GM11168 (cell line): ENCODE results near the gene NDUFS7.

Experiments used
- in situ Hi-C: fragments of 300-500 bp; cut with MboI; formaldehyde crosslinking; loops from one replicate; pipeline ENCODE4 v1.12.0; 2022; ENCODE audit warnings: low sequenced_read_pairs; ENCODE audit not compliant: unreplicated experiment

Gene NDUFS7

DNA sequence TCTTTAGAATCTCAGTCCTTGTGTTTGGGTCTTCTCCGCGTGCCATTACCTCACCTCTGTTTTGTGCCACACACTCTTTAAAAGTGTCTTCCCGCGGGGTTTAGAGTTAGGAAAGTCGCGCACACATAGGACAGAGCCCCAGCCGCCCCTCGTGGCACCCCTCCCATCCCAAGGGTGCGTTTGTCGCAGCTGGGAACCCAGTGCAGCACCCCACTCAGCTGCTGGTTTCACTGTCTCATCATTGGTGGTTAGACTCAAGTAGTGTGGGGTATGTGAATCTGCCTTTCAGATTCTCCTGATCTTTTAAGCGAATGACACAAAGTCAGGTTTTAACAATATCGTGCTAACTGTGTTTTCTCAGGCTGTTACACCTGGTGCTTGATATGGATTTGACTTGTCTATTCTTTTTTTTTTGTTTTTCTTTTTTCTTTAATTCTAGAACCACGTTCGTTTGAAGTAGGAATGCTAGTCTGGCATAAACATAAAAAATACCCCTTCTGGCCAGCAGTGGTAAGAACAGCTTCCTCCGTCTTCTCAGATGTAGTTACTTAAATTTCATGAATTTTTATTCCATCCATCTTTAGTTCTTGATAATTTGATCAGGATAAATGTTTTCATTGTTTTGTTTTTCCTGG lies 19.5 kb upstream of the NDUFS7 start:
- in situ Hi-C loops: no loop called here

DNA sequence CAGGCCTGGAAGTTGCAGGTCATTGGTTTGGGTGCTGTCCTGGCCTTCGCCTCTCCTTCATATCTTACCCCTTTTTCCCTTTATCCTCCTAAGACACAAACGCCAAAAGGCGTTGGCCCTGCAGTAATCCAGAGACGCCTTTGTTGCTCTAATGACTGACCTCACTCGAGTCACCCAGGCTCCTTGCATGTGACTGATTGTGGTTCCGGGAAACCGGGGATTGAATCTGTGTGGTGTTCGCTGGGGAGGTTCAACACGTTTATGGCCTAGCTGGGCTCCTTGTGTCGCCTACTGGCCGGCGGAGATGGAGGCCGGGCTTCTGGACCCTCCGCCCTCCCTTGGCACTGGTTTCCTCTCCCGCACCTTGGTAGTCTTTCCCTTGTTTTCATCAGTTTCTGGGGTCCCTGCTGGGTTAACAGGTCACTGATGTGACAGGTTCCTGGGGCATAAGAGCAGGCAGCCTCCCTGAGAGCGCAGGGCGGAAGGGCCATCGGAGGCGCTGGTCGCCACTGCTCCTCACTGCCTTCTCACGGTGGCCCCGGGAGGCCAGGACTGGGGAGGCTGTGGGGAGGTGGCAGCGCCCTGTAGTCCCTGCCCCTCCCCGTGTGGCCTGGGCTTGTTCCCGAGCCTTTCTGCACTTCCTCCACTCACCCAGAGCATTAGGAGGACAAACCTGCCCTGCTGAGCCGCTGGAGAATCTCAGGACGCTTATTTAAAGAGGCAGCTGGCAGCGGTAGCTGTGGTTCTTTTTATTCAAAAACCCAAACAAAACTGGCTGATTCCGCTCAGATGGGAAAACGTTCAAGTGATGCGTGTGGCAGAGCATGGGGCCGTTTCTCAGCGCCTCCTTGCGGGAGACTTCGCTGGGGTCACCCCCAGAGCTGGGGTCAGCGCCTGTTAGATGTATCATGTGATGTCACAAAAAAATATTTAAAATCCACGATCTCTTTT lies 18.1 kb upstream of the NDUFS7 start:
- in situ Hi-C loops: loop anchor here (5.0 kb wide), 1 partner anchor 48 kb away; no protein-coding TSS in a partner anchor

DNA sequence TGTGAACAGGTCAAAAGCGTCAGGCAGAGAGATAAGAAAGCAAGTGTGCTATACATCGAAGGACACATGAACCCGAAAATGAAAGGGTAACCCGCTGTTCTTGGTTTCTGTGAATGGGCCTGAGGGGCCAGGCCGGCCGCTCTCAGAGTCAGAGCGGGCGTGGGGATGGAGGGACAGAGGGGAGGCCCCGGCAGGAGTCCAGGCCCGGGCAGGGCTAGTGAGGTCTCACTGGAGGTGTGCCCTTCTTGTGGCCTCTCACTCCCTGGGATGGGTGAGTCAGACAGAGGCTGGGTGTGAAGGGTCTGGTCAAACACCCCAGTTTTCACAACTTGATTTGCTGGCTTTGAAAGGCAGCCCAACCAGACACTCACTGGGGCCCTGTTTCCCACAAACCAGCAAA lies 17.4 kb upstream of the NDUFS7 start:
- in situ Hi-C loops: loop anchor here (5.0 kb wide), 1 partner anchor 49 kb away; no protein-coding TSS in a partner anchor

DNA sequence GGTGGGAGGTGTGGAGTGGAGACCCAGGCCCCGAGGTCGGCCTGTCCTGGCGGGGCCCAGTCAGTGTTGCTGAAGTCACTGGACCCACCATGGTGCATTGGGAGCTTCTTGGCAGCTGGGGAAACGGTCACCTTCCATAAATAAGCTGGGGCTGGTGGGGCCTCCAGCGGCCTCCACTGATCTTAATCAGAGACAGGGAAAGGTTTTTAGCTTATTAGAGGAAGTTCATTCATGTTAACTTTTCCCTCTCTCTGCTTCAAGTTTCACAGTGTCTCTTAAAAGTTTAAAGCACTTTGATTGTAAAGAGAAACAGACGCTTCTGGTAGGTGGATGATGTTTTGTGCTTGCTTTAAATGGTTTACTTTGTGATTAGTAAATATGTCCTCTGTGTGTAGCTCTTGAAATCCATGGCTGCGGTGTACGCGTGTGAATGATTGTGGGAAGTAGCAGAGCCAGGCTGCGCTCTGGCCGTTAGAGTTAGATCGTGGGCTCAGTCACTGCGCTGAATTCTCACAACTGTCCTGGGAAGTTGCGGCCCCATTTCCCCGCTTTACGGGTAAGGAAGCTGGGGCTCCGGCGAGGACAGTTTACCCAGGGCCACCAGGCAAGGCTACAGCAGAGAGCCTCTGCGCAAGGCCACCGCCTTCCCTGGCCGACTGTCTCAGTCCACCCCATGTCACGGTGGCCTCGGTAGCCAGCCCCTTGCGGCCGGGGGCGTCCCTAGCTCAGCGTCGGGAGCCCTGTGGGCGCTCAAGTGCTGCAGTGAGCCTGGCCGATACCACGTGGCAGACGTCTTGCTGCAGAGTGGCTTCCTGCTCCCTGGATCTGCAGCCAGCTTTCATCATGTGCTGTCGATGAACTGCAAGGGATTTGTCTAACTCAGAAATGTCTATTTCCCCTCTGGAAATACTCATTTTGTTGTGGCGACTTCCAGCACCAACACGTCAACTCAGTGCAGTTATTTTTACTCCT lies 16.5 kb upstream of the NDUFS7 start:
- in situ Hi-C loops: loop anchor here (5.0 kb wide), 1 partner anchor 50 kb away; no protein-coding TSS in a partner anchor

DNA sequence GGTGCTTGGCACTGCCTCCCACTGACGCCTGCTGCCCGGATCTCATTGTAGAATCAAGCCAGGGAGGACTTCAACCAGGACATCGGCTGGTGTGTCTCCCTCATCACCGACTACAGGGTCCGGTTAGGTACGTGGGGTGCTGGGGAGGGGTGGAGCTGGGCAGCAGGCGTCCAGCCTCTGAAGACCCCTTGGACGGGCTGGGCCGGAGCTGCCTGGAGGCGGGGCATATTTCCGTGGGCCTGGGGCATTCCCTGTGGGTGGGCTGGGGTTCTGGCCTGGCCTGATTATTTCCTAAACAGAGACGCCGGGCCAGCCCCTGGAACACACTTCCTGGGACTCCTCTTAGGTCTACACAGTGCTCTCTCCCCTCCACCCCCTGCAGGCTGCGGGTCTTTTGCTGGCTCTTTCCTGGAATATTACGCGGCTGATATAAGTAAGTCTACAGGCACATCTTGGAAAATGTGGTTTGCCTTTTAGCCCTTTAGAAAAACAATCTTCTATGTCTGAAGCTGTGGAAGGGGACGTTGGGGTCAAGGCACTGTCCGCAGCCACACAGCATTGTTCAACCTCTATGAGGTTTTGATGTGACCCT lies 14.4 kb upstream of the NDUFS7 start:
- in situ Hi-C loops: loop anchor here (5.0 kb wide), 1 partner anchor 52 kb away; no protein-coding TSS in a partner anchor

DNA sequence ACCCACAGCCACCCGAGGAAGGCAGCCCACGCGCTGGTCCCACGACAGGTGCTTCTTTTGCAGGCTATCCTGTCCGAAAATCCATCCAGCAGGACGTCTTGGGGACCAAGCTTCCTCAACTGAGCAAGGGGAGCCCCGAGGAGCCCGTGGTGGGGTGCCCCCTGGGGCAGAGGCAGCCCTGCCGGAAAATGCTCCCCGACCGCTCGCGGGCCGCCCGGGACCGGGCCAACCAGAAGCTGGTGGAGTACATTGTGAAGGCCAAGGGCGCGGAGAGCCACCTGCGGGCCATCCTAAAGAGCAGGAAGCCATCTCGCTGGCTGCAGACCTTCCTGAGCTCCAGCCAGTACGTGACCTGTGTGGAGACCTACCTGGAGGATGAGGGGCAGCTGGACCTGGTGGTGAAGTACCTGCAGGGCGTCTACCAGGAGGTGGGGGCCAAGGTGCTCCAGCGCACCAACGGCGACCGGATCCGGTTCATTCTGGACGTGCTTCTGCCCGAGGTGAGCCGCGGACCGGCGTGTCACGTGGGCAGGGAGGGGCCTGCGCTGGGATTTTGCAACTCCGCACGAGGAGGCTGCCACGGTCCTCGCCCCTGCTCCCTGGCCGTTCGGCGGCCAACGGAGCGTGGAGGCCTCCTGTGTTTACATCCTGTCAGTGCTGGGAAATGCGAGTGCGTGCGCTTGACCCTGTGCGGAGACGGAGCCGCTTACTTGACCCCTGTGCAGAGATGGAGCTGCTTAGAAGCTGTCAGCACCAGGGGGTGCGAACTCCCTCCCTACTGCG lies 12.9 kb upstream of the NDUFS7 start:
- in situ Hi-C loops: loop anchor here (5.0 kb wide), 1 partner anchor 78 kb away; no protein-coding TSS in a partner anchor

DNA sequence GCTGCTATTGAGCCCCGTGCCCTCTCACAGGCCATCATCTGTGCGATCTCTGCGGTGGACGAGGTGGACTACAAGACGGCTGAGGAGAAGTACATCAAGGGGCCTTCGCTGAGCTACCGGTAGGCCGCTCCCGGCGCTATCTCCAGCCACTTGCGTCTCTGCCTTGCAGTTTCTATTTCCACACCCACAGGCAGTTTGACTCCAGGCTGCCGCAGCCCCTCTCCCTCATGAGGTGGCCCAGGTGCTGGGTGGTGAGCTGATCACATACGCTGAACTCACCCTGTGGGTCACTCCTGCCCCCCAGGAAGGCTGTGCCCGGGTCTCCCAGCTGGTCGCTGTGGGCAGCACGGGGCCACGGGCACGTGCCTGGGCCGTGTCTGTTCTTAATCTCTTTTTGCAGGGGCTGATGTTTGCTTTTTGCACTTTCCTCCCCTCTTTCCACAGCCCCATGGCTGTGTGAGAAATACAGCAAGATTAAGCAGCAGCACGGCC lies 10.6 kb upstream of the NDUFS7 start:
- in situ Hi-C loops: loop anchor here (5.0 kb wide), 1 partner anchor 81 kb away; no protein-coding TSS in a partner anchor

DNA sequence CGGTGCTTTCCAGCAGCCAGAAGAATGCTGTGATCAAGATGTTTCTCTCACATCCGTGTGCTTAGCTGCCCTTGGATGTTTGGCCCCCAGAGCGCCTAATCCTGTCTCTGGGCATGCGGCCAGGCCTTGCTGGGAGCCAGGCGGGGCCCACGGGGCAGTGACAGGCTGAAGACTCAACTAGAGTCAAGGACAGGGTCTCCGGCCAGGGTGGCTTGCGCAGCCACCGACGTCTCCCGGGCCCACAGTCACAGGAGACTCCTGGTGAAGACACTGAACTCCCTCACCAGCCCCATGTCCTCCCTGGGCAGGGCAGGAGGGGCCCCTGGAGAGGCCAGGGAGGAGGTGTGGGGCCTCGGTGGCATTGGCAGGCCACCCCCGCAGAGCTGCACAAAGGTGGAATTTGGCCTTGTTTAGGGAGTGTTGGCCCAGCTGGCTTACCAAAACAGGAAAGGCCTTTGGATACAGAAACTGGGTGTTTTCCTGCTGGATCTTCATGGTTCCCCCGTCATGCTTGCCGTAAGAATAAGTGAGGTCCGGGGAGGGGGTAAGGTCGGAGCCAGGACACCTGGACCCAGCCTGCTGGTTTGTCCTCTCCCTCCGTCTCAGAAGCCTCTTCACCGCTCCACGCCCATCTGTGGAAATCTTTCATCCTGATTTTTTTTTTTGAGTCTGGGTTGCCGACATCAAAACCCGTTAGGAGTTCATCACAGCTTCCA lies 10.0 kb upstream of the NDUFS7 start:
- in situ Hi-C loops: loop anchor here (5.0 kb wide), 1 partner anchor 81 kb away; no protein-coding TSS in a partner anchor

DNA sequence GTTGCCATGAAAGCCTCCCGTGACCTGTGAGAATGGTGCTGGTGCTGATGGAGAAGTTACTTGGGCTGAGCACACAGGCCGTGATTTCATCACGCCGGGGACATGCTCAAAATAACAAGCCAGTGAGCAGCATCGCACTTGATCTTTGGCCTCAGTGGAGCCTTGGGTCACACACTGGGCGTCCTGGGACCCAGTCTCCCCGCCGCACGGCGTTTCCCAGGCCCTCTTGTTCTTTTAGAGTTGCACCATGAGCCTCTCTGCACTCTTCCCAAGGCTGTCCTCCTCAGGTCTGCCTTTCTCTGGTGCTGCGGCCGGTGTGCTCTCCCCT lies 9.5 kb upstream of the NDUFS7 start:
- in situ Hi-C loops: loop anchor here (5.0 kb wide), 1 partner anchor 82 kb away; no protein-coding TSS in a partner anchor

DNA sequence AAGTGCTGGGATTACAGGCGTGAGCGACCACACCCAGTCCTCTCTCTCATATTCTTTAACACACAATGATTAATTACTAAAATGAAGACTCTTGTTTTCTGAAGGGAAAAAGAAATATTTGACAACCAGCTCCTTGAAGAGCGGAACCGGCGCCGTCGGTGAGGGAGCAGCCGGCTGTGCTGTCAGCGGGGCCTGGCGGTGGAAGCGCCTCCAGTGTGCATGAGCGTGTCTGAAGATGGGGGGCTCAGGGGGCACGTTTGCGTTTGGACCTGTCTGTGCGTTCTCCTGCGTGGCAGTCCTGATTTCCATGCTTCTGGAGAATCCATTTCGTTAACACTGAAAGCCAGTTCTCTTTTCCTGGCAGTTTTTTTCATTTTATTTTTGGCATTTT lies 7.3 kb upstream of the NDUFS7 start:
- in situ Hi-C loops: no loop called here

DNA sequence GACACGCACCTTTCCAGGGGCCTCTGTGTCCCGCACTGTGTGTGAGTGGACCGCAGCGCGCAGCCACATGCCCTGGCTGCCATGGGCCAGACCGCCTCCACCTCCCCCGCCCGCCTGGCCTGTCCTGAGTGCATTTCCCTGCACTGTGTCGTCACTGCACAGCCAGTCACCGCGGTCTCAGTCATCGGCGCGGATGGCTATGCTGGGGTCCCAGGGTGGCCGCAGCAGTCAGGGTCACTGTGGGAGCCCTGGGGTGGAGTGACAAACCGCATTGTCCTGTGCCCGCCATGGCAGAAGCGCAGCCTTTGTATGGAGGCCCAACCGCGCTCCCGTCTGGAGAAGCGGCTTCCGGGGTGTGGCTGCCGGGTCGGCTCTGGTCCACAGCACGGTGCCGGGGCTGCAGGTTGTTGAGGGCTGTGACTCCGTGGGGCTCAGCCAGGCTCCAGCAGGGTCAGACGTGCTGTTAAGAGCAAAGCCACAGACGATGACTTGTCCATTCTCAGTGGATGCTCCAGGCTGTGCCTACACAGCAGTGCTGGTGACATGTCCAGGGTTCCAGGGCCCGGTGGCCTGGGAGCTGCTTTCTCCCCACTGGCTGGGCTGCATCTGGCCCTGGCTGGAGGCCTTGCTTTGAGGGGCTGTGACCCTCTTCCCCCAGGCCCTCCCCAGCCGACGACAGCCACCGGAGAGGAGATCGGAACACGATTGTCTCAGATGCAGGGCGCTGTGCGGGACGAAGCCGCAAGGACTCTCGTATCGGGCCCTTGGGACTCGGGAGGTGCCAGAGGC lies 6.3 kb upstream of the NDUFS7 start:
- in situ Hi-C loops: no loop called here

DNA sequence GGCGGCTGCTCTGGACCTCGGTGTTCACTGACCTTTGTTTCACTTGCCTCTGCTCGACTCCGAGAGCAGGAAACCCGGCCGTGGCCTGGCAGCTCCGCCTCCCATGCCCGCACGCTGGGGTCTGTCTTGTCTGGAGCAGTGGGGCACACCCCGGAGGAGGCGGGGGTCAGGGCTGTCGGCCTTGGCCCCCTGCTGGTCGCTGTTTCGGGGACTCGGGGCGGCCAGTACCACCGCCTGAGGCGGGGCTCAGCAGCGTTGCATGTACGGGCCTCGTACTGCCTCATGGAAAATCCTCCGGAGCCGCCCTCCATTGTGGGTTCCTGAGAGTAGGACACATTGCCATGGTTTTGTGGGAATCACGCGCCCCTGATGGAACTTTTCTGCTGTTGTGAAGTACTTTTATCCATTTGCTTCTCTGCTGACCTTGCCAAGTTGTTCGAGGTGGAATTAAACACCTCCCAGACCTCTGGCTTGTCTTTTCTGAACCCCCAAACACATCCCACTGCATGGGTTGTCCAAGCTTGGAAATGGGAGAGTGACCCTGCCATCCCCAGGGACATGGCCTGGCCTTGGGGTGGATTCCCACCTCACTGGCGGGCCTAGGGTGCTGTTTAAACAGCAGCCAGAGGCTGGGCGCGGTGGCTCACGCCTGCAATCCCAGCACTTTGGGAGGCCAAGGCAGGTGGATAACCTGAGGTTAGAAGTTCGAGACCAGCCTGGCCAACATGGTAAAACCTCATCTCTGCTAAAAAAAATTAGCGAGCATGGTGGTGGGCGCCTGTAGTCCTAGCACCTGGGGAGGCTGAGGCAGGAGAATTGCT lies 5.5 kb upstream of the NDUFS7 start:
- in situ Hi-C loops: no loop called here

DNA sequence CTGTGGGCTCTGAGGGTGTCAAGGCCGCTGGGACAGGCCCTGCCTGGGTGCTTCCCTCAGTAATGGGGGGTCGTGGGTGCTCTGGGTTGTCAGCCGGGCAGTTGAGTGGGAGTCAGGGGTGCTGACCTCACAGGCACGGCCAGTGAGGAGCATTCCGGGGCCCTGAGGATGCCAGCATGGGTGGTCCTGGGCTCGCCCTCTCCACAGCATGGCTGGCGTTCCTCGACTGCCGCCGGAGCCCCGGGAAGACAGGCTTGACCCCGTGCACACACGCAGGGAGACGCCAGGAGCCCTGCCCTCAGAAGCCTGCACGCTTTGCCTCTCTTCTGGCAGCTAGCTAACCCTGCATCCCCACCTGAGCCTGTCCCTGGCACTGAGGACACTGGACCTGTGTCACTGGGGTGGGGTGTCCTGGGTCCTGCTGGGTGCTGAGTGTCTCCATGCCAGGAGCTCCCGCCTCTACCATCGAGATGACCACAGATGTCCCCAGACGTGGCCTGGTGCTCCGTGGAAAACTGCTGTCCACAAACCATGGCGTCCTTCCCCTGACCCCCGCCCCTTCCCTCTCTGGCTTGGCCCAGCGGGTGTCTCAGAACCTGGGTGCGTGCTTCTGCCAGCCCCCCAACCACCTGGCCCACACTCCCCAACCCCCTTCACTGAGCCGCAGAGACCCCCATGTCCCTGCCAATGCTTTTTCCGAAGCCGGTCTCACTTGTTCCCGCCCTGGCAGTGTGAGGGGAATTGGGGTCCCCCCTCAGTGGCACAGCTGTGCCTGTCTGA lies 4.4 kb upstream of the NDUFS7 start:
- in situ Hi-C loops: no loop called here

DNA sequence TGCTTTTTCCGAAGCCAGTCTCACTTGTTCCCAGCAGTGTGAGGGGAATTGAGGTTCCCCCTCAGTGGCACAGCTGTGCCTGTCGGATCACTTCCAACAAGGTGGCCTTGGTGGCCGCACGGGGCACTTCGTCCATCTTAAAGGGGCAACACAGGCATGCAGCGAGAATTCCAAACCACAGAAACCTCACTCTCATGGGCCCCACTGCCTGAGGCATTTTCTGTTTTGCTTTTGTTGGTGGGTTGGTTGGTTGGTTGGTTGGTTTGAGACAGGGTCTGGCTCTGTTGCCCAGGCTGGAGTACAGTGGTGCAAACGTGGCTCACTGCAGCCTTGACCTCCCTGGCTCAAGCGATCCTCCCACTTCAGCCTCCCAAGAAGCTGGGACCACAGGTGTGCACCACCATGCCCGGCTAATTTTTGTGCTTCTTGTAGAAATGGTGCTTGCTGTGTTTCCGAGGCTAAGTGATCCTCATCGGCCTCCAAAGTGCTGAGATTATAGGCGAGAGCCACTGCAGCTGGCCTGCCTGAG lies 3.7 kb upstream of the NDUFS7 start:
- in situ Hi-C loops: no loop called here

DNA sequence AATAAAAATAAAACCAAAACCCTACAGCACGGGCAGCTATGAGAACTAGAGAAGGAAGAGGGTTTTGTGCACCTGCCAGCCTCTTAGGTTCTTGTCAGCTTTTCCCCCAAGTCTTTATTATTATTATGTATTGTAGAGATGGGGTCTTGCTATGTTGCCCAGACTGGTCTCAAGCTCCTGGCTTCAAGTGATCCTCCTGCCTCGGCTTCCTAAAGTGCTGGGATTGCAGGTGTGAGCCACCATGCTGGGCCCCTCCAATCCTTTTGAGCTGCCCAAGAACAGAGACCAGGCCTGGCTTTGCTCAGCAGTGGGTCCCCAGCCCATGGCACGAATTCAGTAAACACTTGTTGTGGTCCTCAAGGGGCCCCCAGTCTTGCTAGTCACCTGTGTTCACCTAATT lies 1.5 kb upstream of the NDUFS7 start:
- in situ Hi-C loops: no loop called here

DNA sequence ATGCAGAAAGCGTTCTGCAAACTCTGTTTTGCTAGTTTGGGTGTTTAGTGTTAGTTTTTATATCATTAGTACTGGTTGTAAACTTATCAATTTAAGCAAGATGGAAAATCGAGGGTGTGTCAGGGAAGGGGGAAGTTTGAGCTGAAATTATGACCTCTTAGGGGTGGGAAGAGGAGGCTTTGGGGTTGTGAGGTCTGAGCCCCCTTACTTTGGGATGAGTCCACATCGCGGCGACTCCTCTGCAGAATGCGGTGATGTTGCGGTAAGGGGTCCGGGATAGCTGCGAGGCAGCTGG lies 743 bp upstream of the NDUFS7 start:
- in situ Hi-C loops: no loop called here
